Ovary (tissue), 9 donors: ENCODE data around the gene IL1RAPL2. TPM values are rescaled to one million over a fixed set of nuclear protein-coding genes. Genes with fewer than 3 reads are reported as not detected.

Source experiments
- DNase-seq, 5 donors: peaks; one replicate each; pipeline ENCODE4 v3.0.0-alpha.2; 2019 to 2020
- H3K27ac ChIP-seq, 2 donors: fragments of 200-600 bp; one replicate each; pipeline versions ENCODE4 v1.5.1 to v1.8.0; 2019 to 2022
- H3K27me3 ChIP-seq: fragments of 200-600 bp; one replicate; pipeline ENCODE4 v1.8.0; 2022
- H3K36me3 ChIP-seq: fragments of 200-600 bp; sonication (generic); one replicate; pipeline ENCODE4 v1.5.1; 2019
- H3K4me1 ChIP-seq: one replicate; pipeline ENCODE4 v1.8.1; 2013; ENCODE audit warnings: mild to moderate bottlenecking, moderate library complexity; ENCODE audit not compliant: insufficient read depth
- H3K4me3 ChIP-seq: fragments of 200-600 bp; sonication (generic); one replicate; pipeline ENCODE4 v1.5.1; 2017
- H3K9me3 ChIP-seq, 2 donors: fragments of 200-600 bp in 1 of 2; sonication (generic) in 1 of 2; one replicate each; pipeline versions ENCODE4 v1.5.1 to v1.8.1; 2013 to 2019; ENCODE audit warnings: mild to moderate bottlenecking in 1 of 2, moderate library complexity in 1 of 2
- EP300 ChIP-seq: sonication (generic); formaldehyde crosslinking; IDR thresholded peaks from one replicate; pipeline ENCODE4 v1.6.1; 2017; ENCODE audit warnings: antibody characterized with exemption
- POLR2A ChIP-seq: fragments of 450-650 bp; IDR thresholded peaks from one replicate; pipeline ENCODE4 v1.6.1; 2017; ENCODE audit warnings: antibody characterized with exemption, mild to moderate bottlenecking, moderate library complexity
- WGBS, 3 donors: extraction: QIAGEN DNeasy Blood & Tissue Kit in 1 of 3; methylation state at CpG; one replicate each; pipeline versions ENCODE4 v1.1.5 to v1.1.7; 2013 to 2017; 5-methylcytosine and 5-hydroxymethylcytosine counted together
- intact Hi-C, 4 donors: fragments of 100-400 bp; cut with DNase I; formaldehyde crosslinking; loops; one replicate each; pipeline versions ENCODE4 v1.11.0 to v1.15.1; 2022 to 2023
- polyA plus RNA-seq, 2 donors: library from polyadenylated mRNA; stranded (reverse); fragments of 200-250 nt in 1 of 2; fragments of 350-450 nt in 1 of 2; fragmentation: Illumina TruSeq in 1 of 2; extraction: RNeasy Lipid Tissue Mini Kit (QIAGEN cat#74804) in 1 of 2; gene quantifications; one replicate each; pipeline ENCODE4 v1.2.3, GENCODE V29; 2013 to 2014
- total RNA-seq, 7 donors: library from RNA; depleted of rRNA in 2 of 7; stranded (reverse); fragments of >200 nt in 2 of 7; fragmentation: NEBNext Ultra II Directional in 3 of 7; extraction: Animal tissue kit (Norgen Biotek cat#: 25700) in 3 of 7; gene quantifications; one replicate each; pipeline versions ENCODE4 v1.1.0 to v1.2.4, GENCODE V29; 2016 to 2023
- TF ChIP-seq, protein P1 (sequence below), 3 donors: fragments of 450-650 bp in 2 of 3; fragments of 200-600 bp in 1 of 3; IDR thresholded peaks; one replicate each; pipeline versions ENCODE4 v1.5.1 to v1.8.0; 2016 to 2022; ENCODE audit warnings: antibody characterized with exemption in 3 of 3, mild to moderate bottlenecking in 1 of 3
- donor health status: DM: no; HTN: no; CAD: no; lungs with moderate emphysema.
- donor health status: DM: no; HTN: no; CAD: no.
- donor health status: Bipolar disorder and iron deficiency.
- donor health status: DM: yes; HTN: yes; CAD: no.
- donor health status: DM: no; HTN: no; CAD: no.
- donor health status: DM: yes; HTN: yes; CAD: no.

IL1RAPL2 gene
- total and polyA plus RNA-seq, 9 donors, result 0.08 to 1.1 (median 0.32) TPM; not detected in 3

DNA sequence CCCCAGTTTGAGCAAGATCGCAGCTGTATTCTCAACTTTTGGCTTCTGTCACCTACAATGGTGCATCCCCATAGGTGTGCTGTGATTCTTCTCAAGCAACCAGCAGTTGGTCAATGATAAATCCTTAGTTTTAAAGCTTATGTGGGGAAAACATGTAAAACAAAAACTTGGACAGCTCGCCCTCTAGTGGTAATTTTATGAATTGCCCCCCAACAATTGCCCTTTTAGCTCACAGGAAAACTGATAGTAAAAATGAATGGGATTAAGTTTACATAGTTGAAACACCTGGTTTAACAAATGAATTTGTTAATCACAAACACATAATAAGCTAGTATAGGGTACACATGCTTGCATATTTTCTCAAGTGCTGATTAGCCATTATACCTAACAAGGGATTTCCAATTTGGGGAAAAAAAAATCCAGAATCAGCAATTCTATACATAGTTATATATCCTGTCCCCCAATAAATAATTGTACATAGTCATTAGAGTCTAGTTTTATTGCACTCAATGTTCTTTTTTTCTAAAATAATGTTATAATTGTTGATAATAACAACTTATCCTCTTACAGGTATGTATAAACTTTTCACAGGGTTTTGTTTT is 624.4 kb downstream of the IL1RAPL2 start:
- intact Hi-C loops, result loop anchor here in 1 of 4 donors (10.0 kb wide), 1 partner anchor 1574 kb away; no protein-coding TSS in a partner anchor
- H3K27ac ChIP-seq, result no peak overlapping the region
- WGBS, 3 donors, result 4 to 9% (median 9%) methylated on average over 2 of the region's 2 CpGs
- H3K4me1 ChIP-seq, result no peaks in the 10 kb centered on the region
- no peaks in the 10 kb centered on the region for H3K27me3 ChIP-seq
- no peak for DNase-seq
- TF ChIP-seq, protein P1, sequence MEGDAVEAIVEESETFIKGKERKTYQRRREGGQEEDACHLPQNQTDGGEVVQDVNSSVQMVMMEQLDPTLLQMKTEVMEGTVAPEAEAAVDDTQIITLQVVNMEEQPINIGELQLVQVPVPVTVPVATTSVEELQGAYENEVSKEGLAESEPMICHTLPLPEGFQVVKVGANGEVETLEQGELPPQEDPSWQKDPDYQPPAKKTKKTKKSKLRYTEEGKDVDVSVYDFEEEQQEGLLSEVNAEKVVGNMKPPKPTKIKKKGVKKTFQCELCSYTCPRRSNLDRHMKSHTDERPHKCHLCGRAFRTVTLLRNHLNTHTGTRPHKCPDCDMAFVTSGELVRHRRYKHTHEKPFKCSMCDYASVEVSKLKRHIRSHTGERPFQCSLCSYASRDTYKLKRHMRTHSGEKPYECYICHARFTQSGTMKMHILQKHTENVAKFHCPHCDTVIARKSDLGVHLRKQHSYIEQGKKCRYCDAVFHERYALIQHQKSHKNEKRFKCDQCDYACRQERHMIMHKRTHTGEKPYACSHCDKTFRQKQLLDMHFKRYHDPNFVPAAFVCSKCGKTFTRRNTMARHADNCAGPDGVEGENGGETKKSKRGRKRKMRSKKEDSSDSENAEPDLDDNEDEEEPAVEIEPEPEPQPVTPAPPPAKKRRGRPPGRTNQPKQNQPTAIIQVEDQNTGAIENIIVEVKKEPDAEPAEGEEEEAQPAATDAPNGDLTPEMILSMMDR (IDR thresholded peaks at IDR 0.05), result peak; percentile 31 to 44 (median 42)
- TF ChIP-seq EP300, result no peak
- TF ChIP-seq POLR2A, result no peak
- H3K36me3 ChIP-seq, result no peaks in the 10 kb centered on the region
- H3K4me3 ChIP-seq, result no peak overlapping the region
- no peaks in the 10 kb centered on the region for H3K9me3 ChIP-seq

GRCh38 chrX:105191878-105192277 is 625.9 kb downstream of the IL1RAPL2 start:
- Histone ChIP-seq H3K36me3 (no peaks in the 10 kb centered on the region), H3K27me3 (no peaks in the 10 kb centered on the region), H3K4me1 (no peaks in the 10 kb centered on the region), H3K9me3 (no peaks in the 10 kb centered on the region), H3K27ac (no peak overlapping the region), H3K4me3 (no peak overlapping the region)
- WGBS, 3 donors, result 36 to 39% (median 38%) methylated on average over 2 of the region's 2 CpGs
- no peak for DNase-seq
- intact Hi-C loops, result loop anchor here in 1 of 4 donors (10.0 kb wide), 1 partner anchor 1573 kb away; no protein-coding TSS in a partner anchor
- TF ChIP-seq EP300 (no peak), POLR2A (no peak)
- TF ChIP-seq, protein P1 (IDR thresholded peaks at IDR 0.05), result no peak

DNA sequence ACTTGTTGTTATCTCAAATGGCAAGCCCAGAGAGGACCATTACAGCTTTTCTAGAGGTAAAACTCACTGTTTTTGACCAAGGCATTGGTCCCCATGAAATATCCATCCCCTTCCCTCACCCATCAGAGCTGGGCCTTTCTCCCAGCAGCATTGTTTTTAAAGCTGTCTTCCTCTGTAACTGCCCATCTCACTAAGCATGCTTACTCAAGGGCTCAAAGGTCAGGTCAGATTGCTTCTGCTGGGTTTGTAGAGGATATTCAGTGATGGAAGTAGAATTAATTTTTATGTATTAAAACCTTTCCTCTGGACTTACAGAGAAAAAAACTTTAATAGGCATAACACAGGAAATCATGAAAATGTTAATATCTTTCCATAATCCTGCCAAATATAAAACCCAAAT is 643.4 kb downstream of the IL1RAPL2 start:
- Histone ChIP-seq H3K9me3 (no peaks in the 10 kb centered on the region), H3K4me3 (no peak overlapping the region), H3K4me1 (no peaks in the 10 kb centered on the region), H3K27ac (no peak overlapping the region), H3K36me3 (no peaks in the 10 kb centered on the region), H3K27me3 (no peaks in the 10 kb centered on the region)
- no peak for DNase-seq
- TF ChIP-seq EP300 (no peak), POLR2A (no peak)
- TF ChIP-seq, protein P1 (IDR thresholded peaks at IDR 0.05), result no peak
- intact Hi-C loops, result no loop called here

DNA sequence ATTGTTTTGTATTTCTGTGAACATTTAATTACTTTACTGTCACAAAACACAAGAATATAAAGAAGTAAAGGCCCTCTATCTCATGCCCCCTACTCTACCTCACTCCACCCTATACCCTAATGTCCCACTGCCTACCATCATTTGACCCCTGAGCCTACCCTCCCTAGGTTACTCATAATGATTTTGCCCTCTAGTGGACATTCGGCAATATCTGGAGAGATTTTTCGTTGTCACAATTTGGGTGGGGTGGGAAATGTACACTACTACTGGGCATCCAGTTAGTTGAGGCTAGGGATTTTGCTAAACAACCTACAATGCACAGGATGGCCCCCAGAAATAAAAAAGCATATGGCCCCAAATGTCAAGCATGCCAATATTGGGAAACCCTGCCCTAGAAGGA is 644.3 kb downstream of the IL1RAPL2 start:
- H3K4me1 ChIP-seq, result no peaks in the 10 kb centered on the region
- no peak for TF ChIP-seq POLR2A
- no peak for TF ChIP-seq EP300
- TF ChIP-seq, protein P1 (IDR thresholded peaks at IDR 0.05), result no peak

More for the DNA sequence above, 644.3 kb downstream of the IL1RAPL2 start:
- H3K4me3 ChIP-seq, result no peak overlapping the region
- DNase-seq, result no peak
- no peak overlapping the region for H3K27ac ChIP-seq
- H3K27me3 ChIP-seq, result no peaks in the 10 kb centered on the region
- no peaks in the 10 kb centered on the region for H3K9me3 ChIP-seq
- no peaks in the 10 kb centered on the region for H3K36me3 ChIP-seq
- WGBS, 3 donors, result 69 to 78% (median 73%) methylated on average over 2 of the region's 2 CpGs
- intact Hi-C loops, result no loop called here
